Stimulated activated CD4-positive, alpha-beta T cell treated with anti-CD3 and anti-CD28 coated beads, TNF-alpha, amount 100 ng/mL, for 1 hour (primary cell): Measurements from ENCODE around the gene GTF3C4.

ENCODE experiments used
- DNase-seq, 3 donors: peaks; one replicate each; pipeline ENCODE4 v3.0.0-alpha.2; 2020; ENCODE audit warnings: low read depth in 3 of 3, low spot score in 1 of 3

GTF3C4 gene

DNA sequence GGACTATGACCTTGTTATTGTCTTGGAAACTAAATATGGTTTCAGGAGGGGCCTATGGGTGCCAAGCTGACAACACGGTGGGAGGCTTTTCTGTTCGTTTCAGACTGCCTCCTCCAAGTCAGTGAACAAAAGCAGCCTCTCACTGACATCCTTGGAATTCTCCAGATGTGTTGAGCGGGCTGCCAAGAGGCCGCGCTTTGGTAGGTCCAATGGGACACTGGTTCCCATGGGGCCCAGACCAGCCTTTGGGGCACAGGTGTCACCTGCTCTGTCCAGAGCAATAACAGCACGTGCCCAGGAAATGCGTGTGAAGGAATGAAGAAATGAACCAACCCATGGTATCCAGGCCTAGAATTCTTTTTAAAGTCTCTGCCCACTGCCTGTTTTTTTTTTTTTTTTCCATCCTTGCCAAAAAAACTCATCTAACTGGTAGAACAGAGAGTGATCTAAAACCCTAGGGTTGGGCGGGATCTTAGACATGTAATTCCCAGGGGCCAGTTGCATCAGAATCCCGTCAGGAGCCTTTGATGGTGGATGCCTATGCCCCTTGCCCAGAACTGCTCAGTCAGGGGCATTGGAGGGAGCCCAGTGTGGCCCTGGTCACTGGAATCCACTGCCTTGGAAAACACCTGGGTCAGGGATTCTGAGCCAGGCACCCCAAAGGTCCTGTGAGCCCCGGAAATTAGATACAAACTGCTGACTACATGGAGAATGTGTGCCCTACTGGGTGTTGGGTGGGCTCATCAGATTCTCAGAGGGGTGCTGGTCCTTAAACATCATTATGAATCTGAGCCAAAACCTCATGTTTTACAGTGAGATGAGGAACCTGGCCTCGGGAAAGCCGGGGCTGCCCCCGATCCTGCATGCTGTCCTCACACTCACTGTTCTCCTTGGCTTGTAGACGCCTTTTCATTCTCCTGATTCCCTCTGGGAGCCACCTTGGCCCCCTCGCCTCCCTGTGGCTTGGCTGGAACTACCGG, 60.1 kb downstream of the GTF3C4 start:
- no peak for DNase-seq

- DNase-seq, result no peak
Measured at GRCh38 chr9:132731230-132731629, 61.0 kb downstream of the GTF3C4 start.

DNA sequence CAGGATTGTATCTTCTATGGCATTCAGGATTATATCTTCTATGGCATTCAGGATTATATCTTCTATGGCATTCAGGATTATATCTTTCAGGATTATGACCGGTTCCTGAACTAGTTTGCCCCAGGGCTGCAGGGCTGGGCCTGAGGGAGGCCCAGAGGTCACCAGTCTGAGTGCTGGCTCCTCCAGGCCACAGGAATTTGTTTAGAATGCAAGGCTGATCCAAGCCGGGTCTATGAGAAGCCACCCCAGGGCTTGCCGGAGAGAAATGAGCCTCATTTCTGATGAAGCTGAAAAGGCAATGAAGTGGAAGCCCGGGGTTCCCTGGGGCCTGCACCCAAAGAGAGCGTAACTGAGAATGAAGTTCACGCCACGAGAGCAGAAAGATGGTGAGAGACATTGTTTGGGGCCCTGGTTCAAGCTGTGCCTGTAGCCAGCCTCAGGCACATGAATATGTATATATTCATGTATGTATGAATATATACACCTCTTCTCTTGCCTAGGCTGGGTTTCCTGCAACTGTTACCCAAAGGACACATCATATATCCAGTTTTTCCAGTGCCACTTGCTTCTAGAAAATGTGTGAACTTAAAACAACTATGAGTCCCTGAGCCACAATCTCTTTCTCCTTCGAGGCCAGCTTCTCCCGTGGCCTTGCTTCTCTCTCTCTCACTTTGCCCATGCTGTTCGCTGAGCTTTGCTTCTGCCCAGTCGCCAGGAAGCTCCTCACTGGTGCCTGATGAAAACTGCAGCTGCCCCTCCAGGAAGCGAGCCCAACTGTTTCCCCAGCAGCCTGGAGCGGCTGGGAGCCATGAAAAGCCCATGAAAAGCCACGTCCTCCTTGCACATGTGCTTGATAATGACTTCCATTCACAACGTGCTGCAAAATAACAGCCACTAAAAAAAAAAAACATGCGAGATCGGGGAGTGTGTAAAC, 62.3 kb downstream of the GTF3C4 start:
- DNase-seq, result no peak

DNA sequence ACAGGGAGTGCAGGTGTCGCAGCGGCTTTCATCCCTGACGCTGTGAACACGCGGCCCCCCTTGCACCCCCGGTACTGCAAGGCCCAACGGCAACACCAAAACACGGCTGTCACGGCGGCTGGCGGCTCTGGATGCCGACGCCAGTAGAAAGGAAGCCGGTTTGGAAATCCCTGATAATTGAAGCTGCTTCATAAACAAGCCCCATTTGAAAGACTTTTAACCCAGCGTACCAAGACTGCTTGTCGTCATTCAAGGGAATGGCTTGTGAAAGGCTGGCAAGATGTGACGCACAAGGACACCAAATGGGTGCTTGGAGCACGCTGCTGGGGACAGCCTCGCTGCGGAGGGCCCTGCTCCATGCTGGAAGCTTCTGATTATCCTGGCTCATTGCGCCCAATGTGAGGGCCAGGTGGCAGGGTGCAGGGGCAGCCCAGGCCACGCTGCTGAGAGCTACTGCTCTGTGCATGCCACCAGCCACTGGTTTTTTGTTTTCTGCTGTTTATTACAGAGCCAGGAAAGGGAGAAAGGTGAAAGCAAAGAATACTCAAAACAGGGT, 63.1 kb downstream of the GTF3C4 start:
- no peak for DNase-seq

DNA sequence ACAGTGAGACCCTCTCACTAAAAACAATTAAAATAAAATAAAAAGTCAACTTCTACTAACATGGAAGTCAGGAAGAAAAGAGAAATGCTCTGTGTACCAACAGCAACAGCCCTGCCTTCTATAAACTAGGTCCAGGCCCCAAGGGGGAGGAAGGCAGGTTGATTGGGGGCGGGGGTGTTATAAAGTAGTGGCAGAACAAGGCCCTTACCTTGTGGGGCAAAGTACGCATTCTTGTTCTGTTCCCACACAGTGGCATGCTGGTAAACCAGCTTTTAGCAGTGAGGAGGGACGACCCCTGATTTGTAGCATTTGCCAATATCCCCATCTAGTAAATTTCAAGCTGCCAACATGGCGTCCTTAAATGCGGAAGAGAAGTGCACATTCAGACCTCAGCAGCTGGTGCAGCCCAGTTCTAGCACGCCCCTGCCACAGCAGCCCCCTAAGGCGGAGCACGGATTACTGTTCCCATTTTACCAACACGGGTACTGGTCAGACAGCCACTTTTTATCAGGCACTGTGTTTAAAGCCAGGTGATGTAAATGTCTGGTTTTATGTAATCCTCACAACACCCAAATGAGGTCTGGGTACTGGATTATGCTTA, 69.5 kb downstream of the GTF3C4 start:
- no peak for DNase-seq

DNA sequence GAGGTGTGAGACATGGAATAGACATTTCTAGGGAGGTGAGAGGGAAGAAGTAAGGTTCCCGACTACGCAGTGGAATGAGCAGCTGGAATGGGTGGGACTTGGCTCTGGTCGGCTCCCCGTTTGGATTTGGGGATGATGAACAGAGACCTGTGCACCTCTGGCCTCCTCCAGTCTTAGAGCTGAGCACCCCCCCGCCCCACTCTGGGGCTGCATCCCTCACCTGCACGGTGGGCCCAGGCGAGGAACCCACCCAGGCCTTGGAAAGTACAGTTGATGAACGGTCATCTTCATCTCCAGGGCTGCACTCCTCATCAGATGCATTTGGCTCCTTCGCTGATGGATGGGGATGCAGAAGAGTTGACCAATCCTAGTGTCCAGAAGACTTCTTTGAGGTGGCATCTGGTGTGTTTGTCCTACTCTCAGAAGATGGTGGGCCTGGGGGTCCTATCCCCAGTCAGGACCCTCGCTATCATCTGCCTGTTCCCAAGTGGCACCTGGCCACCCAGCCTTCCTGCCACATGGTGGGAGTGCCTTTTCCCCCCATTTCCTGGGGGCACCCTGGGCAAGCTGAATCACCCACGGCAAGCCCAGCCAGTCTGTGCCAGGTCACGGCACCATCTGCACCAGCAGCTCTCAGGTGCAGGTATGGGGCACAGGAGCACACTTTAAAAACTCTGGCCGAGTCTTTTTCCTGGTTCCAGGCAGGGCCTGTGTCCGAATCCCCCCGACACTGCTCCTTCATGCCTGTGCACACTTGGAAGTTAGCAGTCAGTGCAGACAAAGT, 70.5 kb downstream of the GTF3C4 start:
- DNase-seq, result no peak

- no peak for DNase-seq
Measured at GRCh38 chr9:132742821-132743311, 72.6 kb downstream of the GTF3C4 start.

GRCh38 chr9:132743931-132744479, 73.7 kb downstream of the GTF3C4 start:
- no peak for DNase-seq
